DMS53 treated with DMSO at 0.1 percent for 48 hours (cell line): ENCODE results near the gene PLEKHA8.
A peak's percentile ranks its signal among the peaks of the same experiment; 100 is the strongest.
"Not testable (repeated sequence)": the region's sequence is repeated elsewhere in the genome, so short reads cannot be mapped to it uniquely, and the experiment has no call there.

ENCODE experiments used
- DNase-seq: peaks from one replicate; lab custom pipeline; 2025; ENCODE audit not compliant: unreplicated experiment; lab: John Stamatoyannopoulos, UW

PLEKHA8 gene

GRCh38 chr7:30098599-30098998, 70.4 kb downstream of the PLEKHA8 start:
- DNase-seq, result not testable (repeated sequence)

- DNase-seq, result no peak
Measured at GRCh38 chr7:30102281-30102680, 74.1 kb downstream of the PLEKHA8 start.

- no peak for DNase-seq
Measured at GRCh38 chr7:30104157-30104556, 75.9 kb downstream of the PLEKHA8 start.

GRCh38 chr7:30112103-30112713, 84.0 kb downstream of the PLEKHA8 start:
- no peak for DNase-seq

GRCh38 chr7:30113144-30113543, 84.9 kb downstream of the PLEKHA8 start:
- DNase-seq, result no peak

- no peak for DNase-seq
Measured at GRCh38 chr7:30114536-30115238, 86.5 kb downstream of the PLEKHA8 start.

GRCh38 chr7:30115709-30116297, 87.6 kb downstream of the PLEKHA8 start:
- DNase-seq, result no peak

- DNase-seq, result no peak
Measured at GRCh38 chr7:30116771-30117170, 88.6 kb downstream of the PLEKHA8 start.

- DNase-seq, result no peak
Measured at GRCh38 chr7:30117896-30118295, 89.7 kb downstream of the PLEKHA8 start.

- DNase-seq, result no peak
Measured at GRCh38 chr7:30119890-30120577, 91.8 kb downstream of the PLEKHA8 start.

GRCh38 chr7:30133736-30134610, 105.8 kb downstream of the PLEKHA8 start:
- DNase-seq, result peak; percentile 73

- peak; percentile 90 for DNase-seq
Measured at GRCh38 chr7:30134611-30135300, 106.5 kb downstream of the PLEKHA8 start, which contains the start of gene MTURN. Gene MTURN (plus strand): TSS chr7:30134986. CDS start chr7:30135137, 151 bp downstream.

GRCh38 chr7:30135301-30136116, 107.3 kb downstream of the PLEKHA8 start:
- DNase-seq, result peak; percentile 56

- DNase-seq, result no peak
Measured at GRCh38 chr7:30136117-30136731, 108.0 kb downstream of the PLEKHA8 start.

GRCh38 chr7:30136743-30137485, 108.7 kb downstream of the PLEKHA8 start:
- DNase-seq, result no peak

- no peak for DNase-seq
Measured at GRCh38 chr7:30139836-30140384, 111.7 kb downstream of the PLEKHA8 start.

- no peak for DNase-seq
Measured at GRCh38 chr7:30140456-30140855, 112.2 kb downstream of the PLEKHA8 start.

- no peak for DNase-seq
Measured at GRCh38 chr7:30142710-30143109, 114.5 kb downstream of the PLEKHA8 start.
